ENCODE measurements around the gene SPACA4. TPM values are rescaled to one million over a fixed set of nuclear protein-coding genes. Genes with fewer than 3 reads are reported as not detected.
A peak's percentile ranks its signal among the peaks of the same experiment; 100 is the strongest.

Gene SPACA4
- total and polyA plus RNA-seq, 10 of the 15 experiments (the other 5 are each of a cell fraction or from before 2014, with no cell fraction given) = not detected

DNA sequence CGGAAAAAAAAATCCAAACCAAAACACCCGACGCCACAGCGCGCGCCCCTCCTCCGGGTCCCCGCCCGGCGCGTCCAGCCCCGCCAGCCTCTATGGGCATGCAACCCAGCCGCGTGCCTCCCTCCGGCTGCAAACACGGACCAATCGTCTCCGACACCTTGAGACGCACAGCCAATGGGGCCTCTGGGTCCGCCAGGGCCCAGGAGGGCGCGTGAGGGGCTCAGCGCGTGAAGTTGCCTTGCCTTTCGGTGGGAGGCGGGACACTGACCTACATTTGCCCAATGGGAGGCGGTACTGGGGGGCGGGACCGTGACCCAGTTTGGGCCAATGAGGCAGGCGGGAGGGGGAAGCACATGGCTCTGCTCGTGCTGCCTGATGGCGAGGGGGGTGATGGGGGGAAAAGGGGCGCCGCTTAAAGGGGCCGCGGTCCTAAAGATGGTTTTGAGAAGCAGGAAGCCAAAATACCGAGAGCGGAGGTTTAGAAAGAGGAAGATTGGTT, 31.0 kb downstream of the SPACA4 start (continued):
- TF ChIP-seq RFX5 (IDR thresholded peaks at IDR 0.05; ENCODE audit: low read depth, low read length) (peak; percentile 74; the same call in 1 of the 2 replicates), BRCA1 (IDR thresholded peaks at IDR 0.05; ENCODE audit: low read depth, low read length) (no peak), CTCF (IDR thresholded peaks at IDR 0.05 in 2 of 3, conservative IDR thresholded peaks at IDR 0.05 in 1 of 3; ENCODE audit: control insufficient read depth in 2 of 3, extremely low read depth in 1 of 3, insufficient read depth in 1 of 3, low read depth in 3 of 3, low read length in 3 of 3) (no peak; a peak in 1 of 6 replicates), MYC (IDR thresholded peaks at IDR 0.05; ENCODE audit: insufficient read depth, insufficient read length, insufficient replicate concordance, low read length, severe bottlenecking) (peak; percentile 34), ZZZ3 (IDR thresholded peaks at IDR 0.05; ENCODE audit: control insufficient read depth, insufficient read length, low read depth) (no peak), IKZF1 (conservative IDR thresholded peaks at IDR 0.05) (no peak), E2F4 (IDR thresholded peaks at IDR 0.05; ENCODE audit: low read depth, low read length) (0 out of 2 replicates have a peak, but pooled peaks have one; percentile 35), RAD21 (IDR thresholded peaks at IDR 0.05; ENCODE audit: insufficient read depth, low read depth, low read length) (no peak), GABPA (IDR thresholded peaks at IDR 0.05; ENCODE audit: low read depth) (no peak), SKIL (IDR thresholded peaks at IDR 0.05; ENCODE audit: low read depth, poor library complexity, severe bottlenecking) (no peak), TCF3 (IDR thresholded peaks at IDR 0.05; ENCODE audit: borderline replicate concordance, insufficient read depth, low read depth, low read length) (no peak), MYB (IDR thresholded peaks at IDR 0.05; ENCODE audit: borderline replicate concordance, low read depth, low read length) (no peak), ZNF274 (IDR thresholded peaks at IDR 0.05; ENCODE audit: insufficient read depth, insufficient read length) (no peak), CBX3 (IDR thresholded peaks at IDR 0.05; ENCODE audit: borderline replicate concordance, low read depth) (no peak), POLR2A (IDR thresholded peaks at IDR 0.05; ENCODE audit: low read depth, low read length) (no peak)
- TF ChIP-seq, protein P1, sequence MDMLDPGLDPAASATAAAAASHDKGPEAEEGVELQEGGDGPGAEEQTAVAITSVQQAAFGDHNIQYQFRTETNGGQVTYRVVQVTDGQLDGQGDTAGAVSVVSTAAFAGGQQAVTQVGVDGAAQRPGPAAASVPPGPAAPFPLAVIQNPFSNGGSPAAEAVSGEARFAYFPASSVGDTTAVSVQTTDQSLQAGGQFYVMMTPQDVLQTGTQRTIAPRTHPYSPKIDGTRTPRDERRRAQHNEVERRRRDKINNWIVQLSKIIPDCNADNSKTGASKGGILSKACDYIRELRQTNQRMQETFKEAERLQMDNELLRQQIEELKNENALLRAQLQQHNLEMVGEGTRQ (IDR thresholded peaks at IDR 0.05; ENCODE audit: borderline replicate concordance, low read depth, low read length) = peak; percentile 64
- TF ChIP-seq, protein P2, sequence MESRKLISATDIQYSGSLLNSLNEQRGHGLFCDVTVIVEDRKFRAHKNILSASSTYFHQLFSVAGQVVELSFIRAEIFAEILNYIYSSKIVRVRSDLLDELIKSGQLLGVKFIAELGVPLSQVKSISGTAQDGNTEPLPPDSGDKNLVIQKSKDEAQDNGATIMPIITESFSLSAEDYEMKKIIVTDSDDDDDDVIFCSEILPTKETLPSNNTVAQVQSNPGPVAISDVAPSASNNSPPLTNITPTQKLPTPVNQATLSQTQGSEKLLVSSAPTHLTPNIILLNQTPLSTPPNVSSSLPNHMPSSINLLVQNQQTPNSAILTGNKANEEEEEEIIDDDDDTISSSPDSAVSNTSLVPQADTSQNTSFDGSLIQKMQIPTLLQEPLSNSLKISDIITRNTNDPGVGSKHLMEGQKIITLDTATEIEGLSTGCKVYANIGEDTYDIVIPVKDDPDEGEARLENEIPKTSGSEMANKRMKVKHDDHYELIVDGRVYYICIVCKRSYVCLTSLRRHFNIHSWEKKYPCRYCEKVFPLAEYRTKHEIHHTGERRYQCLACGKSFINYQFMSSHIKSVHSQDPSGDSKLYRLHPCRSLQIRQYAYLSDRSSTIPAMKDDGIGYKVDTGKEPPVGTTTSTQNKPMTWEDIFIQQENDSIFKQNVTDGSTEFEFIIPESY (IDR thresholded peaks at IDR 0.05) = peak; percentile 86; the same call in 1 of the 2 replicates

All from GM12878 (cell line).